Measurements from ENCODE around the gene PSMG4.

- no peak for TF ChIP-seq POLR2A (IDR thresholded peaks at IDR 0.05; ENCODE audit: low read length)
- no peak for TF ChIP-seq GATA1 (IDR thresholded peaks at IDR 0.05; ENCODE audit: low read depth, low read length)
Observed at GRCh38 chr6:3282476-3283236, 23.9 kb downstream of the PSMG4 start.

Data from erythroblast (primary cell).